NCI-H187 (cell line): ENCODE data around the gene NXPE3.
"Not testable (repeated sequence)": the region's sequence is repeated elsewhere in the genome, so short reads cannot be mapped to it uniquely, and the experiment has no call there.

Experiments used
- DNase-seq, 2 experiments: peaks; one replicate each; lab custom pipeline; 2025; lab: John Stamatoyannopoulos, UW

NXPE3 gene

GRCh38 chr3:101779047-101779821 is at the start of gene NXPE3:
Gene NXPE3, plus strand, starts transcription at chr3:101779211. Its CDS starts 6,386 bp downstream, at chr3:101785597.
- peak; percentile 45 to 70 for DNase-seq

- no peak for DNase-seq
These were observed 49.4 kb upstream of the NXPE3 start for GRCh38 chr3:101729586-101729985.

GRCh38 chr3:101730839-101731238 is 48.2 kb upstream of the NXPE3 start:
- no peak for DNase-seq

DNA sequence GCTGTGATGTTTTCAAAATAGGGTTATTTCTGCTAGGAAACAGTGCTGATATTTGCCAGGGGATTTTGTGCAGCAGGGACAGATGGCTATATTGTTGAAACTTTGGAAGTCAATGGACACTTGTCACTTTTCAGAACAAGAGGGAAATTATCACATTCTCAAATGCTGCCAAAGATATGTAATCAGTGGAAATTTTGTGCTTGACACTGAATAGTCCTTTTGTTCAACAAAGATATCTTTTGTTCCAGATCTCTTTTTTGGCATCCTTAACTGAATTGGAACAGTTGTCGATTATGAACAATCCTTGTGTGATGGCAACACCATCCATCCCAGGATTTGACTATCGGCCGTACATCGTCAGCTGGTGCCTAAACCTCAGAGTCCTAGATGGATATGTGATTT is 46.8 kb upstream of the NXPE3 start:
- no peak for DNase-seq

- no peak for DNase-seq
These were observed 43.2 kb upstream of the NXPE3 start for GRCh38 chr3:101735833-101736232.

- DNase-seq: not testable (repeated sequence)
These were observed 37.1 kb upstream of the NXPE3 start for GRCh38 chr3:101741914-101742313.

DNA sequence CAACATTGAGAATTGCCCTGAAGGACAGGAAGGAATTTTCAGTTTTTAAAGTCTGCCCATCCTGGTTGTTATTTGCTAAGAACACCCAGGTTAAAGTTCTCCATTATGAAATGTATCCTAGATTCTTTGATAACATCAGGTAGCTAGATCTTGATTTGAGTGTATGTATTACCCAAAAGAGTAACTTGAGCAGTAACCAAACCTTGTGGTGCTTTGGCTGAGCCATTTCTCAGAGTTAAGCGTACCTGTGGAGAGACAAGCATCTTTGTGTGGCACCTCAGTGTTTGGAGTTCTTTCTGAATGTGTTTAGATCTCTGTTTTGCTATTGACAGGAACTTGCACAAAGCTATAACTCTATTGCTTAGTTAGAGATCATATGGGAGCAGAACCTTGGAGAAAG is 34.2 kb upstream of the NXPE3 start:
- no peak for DNase-seq

DNA sequence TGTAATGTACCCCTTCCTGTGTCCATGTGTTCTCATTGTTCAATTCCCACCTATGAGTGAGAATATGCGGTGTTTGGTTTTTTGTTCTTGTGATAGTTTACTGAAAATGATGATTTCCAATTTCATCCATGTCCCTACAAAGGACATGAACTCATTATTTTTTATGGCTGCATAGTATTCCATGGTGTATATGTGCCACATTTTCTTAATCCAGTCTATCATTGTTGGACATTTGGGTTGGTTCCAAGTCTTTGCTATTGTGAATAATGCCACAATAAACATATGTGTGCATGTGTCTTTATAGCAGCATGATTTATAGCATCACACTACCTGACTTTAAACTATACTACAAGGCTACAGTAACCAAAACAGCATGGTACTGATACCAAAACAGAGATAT is 33.1 kb upstream of the NXPE3 start:
- DNase-seq: not testable (repeated sequence)

DNA sequence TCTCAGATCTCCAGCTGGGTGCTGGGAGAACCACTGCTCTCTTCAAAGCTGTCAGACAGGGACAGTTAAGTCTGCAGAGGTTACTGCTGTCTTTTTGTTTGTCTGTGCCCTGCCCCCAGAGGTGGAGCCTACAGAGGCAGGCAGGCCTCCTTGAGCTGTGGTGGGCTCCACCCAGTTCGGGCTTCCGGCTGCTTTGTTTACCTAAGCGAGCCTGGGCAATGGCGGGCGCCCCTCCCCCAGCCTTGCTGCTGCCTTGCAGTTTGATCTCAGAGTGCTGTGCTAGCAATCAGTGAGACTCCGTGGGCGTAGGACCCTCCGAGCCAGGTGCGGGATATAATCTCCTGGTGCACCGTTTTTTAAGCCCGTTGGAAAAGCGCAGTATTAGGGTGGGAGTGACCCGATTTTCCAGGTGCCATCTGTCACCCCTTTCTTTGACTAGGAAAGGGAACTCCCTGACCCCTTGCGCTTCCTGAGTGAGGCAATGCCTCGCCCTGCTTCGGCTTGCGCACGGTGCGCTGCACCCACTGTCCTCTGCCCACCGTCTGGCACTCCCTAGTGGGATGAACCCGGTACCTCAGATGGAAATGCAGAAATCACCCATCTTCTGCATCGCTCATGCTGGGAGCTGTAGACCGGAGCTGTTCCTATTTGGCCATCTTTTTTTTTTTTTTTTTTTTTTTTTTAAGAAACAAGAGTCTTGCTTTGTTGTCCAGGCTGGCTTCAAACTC is 25.5 kb upstream of the NXPE3 start:
- DNase-seq: not testable (repeated sequence)

DNA sequence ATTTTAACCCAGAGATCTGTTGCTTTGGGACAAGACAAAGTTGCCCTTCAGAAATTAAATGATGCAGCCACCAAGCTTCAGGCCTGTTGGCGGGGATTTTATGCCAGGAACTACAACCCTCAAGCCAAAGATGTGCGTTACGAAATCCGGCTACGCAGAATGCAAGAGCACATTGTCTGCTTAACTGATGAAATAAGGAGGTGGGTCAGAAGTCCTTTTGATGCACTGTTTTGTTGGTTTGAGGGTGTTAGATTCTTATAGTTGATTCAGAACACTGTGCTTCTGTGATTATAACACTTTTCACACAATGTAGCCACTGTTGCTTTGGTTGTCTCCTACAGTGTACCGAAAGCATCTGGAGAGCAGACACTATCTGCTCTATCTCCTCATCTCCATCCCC is 20.8 kb upstream of the NXPE3 start:
- DNase-seq: no peak

GRCh38 chr3:101762041-101762646 is 16.9 kb upstream of the NXPE3 start:
- DNase-seq: no peak

DNA sequence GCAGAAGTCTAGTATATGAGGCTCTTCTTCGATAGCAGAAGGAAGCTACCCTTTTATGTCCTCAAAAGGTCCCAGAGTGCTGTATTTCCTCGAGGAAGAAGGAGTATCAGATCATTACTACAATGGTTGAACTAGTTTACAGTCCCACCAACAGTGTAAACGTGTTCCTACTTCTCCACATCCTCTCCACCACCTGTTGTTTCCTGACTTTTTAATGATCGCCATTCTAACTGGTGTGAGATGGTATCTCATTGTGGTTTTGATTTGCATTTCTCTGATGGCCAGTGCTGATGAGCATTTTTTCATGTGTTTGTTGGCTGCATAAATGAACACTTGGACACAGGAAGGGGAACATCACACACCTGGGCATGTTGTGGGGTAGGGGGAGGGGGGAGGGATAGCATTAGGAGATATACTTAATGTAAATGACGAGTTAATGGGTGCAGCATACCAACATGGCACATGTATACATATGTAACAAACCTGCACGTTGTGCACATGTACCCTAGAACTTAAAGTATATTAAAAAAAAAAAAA is 1.2 kb upstream of the NXPE3 start:
- DNase-seq: not testable (repeated sequence)

GRCh38 chr3:101778385-101779046 is 495 bp upstream of the NXPE3 start:
- DNase-seq: no peak

DNA sequence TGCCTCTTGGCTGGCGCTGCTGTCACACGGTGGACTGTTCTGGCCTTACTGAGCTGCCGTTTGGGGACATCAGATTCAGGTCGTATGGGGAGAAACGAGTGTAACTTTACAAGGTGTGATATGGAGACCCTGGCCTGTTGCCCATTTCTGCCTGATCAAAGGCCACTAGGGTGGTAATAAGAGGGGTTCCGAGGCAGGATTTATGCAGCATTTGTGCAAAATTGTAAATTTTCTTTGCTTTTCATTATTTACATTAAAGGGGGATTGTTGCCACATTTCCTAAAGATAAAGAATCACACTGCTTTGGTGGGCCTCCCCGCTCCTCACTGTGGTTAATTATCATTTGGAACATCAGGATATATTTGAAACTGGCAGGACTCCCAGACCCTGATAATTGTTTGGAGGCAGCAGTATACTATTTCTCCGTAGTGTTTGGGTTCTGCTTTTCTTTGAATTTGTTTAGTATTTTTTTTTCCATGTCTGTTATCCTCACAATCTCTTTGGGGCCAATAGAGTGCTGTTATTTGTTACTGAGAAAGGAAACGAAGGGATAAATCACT is 891 bp downstream of the NXPE3 start:
- DNase-seq: no peak

- DNase-seq: no peak
These were observed 1.6 kb downstream of the NXPE3 start for GRCh38 chr3:101780661-101781060.

DNA sequence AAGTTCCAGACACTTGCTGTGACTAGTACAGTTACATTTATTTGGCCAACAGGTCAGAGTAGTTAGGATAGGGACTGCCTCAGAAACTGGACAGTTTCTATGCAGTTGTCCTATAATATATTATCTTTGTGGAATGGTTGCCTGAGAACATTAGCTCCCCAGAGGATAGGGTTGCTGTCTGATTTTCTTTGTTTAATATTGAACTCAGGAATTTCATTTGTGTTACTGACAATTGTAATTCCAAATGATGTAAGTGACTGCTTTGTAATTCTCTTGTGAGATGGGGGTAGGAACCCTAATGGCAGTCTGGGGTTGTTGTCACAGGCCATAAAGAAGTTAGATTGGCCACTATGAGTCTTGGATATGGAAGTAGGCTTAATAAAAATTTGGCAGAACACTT is 2.2 kb downstream of the NXPE3 start:
- DNase-seq: no peak

GRCh38 chr3:101784855-101785613 is 6.0 kb downstream of the NXPE3 start:
- DNase-seq: no peak

DNA sequence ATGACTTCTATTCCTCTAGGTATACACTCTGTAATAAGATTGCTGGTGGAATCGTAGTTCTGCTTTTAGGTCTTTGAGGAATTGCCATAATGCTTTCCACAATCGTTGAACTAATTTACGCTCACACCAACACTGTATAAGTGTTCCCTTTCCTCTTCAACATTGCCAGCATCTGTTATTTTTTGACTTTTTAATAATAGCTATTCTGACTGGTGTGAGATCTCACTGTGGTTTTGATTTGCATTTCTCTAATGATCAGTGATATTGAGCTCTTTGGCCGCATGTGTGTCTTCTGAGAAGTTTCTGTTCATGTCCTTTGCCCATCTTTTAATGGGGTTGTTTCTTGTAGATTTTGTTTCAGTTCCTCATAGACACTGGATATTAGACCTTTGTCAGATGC is 12.8 kb downstream of the NXPE3 start:
- DNase-seq: no peak

- DNase-seq: no peak
These were observed 17.2 kb downstream of the NXPE3 start for GRCh38 chr3:101796077-101796680.

- DNase-seq: no peak
These were observed 22.2 kb downstream of the NXPE3 start for GRCh38 chr3:101801174-101801573.

GRCh38 chr3:101802179-101802578 is 23.2 kb downstream of the NXPE3 start:
- DNase-seq: no peak
